ENCODE measurements around the gene NOPCHAP1. TPM values are rescaled to one million over a fixed set of nuclear protein-coding genes. Genes with fewer than 3 reads are reported as not detected.

NOPCHAP1 gene
- total RNA-seq, 1 experiment from 2014 or later: 49.3 TPM

- no peak for TF ChIP-seq CTCF (conservative IDR thresholded peaks at IDR 0.05)
- no peak overlapping the region for H4K91ac ChIP-seq (ENCODE audit: insufficient read length, low read depth, low read length)
- no peak overlapping the region for H3K9ac ChIP-seq (ENCODE audit: extremely low read depth, insufficient read length, low read length)
- H2BK12ac ChIP-seq (ENCODE audit: insufficient read length, low read depth, low read length): no peak overlapping the region
- H3K79me2 ChIP-seq (ENCODE audit: insufficient read depth, low read length): no peaks in the 10 kb centered on the region
- no peak overlapping the region for H2AK5ac ChIP-seq (ENCODE audit: insufficient read length, low read length)
- H3K23me2 ChIP-seq (ENCODE audit: insufficient read length, low read depth, low read length, poor library complexity, severe bottlenecking): peaks cover 5% of the 10 kb centered on the region
- H2BK5ac ChIP-seq (ENCODE audit: insufficient read length, low read length): no peak overlapping the region
- H3K79me1 ChIP-seq (ENCODE audit: insufficient read depth, low read depth, low read length, poor library complexity, severe bottlenecking): no peaks in the 10 kb centered on the region
- H3K56ac ChIP-seq (ENCODE audit: insufficient read length, low read depth, low read length): no peak overlapping the region
- Mint-ChIP-seq H3K27ac (no peak overlapping the region), H3K36me3 (ENCODE audit: insufficient read depth in 1 of 3, low read depth in 3 of 3) (no peaks in the 10 kb centered on the region), H3K4me3 (no peak overlapping the region; a peak in 1 of 5 replicates), H3K27me3 (ENCODE audit: low read depth) (peaks cover 43% of the 10 kb centered on the region), H3K4me1 (peaks cover 9 to 16% of the 10 kb centered on the region in 2 experiments), H3K9me3 (no peaks in the 10 kb centered on the region)
- H3K14ac ChIP-seq (ENCODE audit: insufficient read depth, low read length): no peak overlapping the region
- DNase-seq: no peak
- H3K27ac ChIP-seq (ENCODE audit: insufficient read length, low read depth, low read length): no peak overlapping the region
- H3K27me3 ChIP-seq (ENCODE audit: insufficient read depth, low read length): peaks cover 2% of the 10 kb centered on the region; the same call in 1 of the 2 replicates
- H2AFZ ChIP-seq (ENCODE audit: low read length): no peak overlapping the region
- no peak overlapping the region for H3K4ac ChIP-seq (ENCODE audit: low read depth, low read length)
- H3K9me3 ChIP-seq (ENCODE audit: control insufficient read depth, low read depth, low read length): no peaks in the 10 kb centered on the region
- no peaks in the 10 kb centered on the region for H4K20me1 ChIP-seq (ENCODE audit: control insufficient read depth, insufficient read depth, insufficient read length)
- H2BK120ac ChIP-seq (ENCODE audit: low read depth, low read length, poor library complexity, severe bottlenecking): no peak overlapping the region
- H2BK20ac ChIP-seq (ENCODE audit: low read depth, low read length, poor library complexity, severe bottlenecking): no peak overlapping the region
- no peaks in the 10 kb centered on the region for H3K4me1 ChIP-seq (ENCODE audit: insufficient read depth, low read length)
- no peak overlapping the region for H4K5ac ChIP-seq (ENCODE audit: insufficient read length, low read depth, low read length)
- H3K4me2 ChIP-seq (ENCODE audit: insufficient read depth, insufficient read length, low read length): no peak overlapping the region
- H3K18ac ChIP-seq (ENCODE audit: insufficient read length, low read depth, low read length): no peak overlapping the region
- H4K8ac ChIP-seq (replicated peaks; ENCODE audit: insufficient read length, low read depth, low read length): no peak overlapping the region
- H3T11ph ChIP-seq (ENCODE audit: low read length): no peak overlapping the region
- no peak overlapping the region for H2BK15ac ChIP-seq (ENCODE audit: low read depth, low read length)
- no peak overlapping the region for H3K23ac ChIP-seq (ENCODE audit: insufficient read length, low read depth, low read length)
- WGBS (ENCODE audit: extremely low coverage, insufficient read length, low lambda C conversion rate): no CpG with 5 or more reads among the region's 4 CpGs
Measured at GRCh38 chr12:104960464-104960863, 25.7 kb upstream of the NOPCHAP1 start.

Data from H9 (cell line).